Left ventricle myocardium inferior (tissue), 1 donor: ENCODE results near the gene C1QTNF5. TPM values are rescaled to one million over a fixed set of nuclear protein-coding genes. Genes with fewer than 3 reads are reported as not detected.

Experiments
- DNase-seq: peaks from one replicate; pipeline ENCODE4 v3.0.0-alpha.2; 2020
- H3K27ac ChIP-seq: fragments of 200-600 bp; replicated peaks from 2 replicates; pipeline ENCODE4 v1.8.0; 2021
- H3K27me3 ChIP-seq: fragments of 200-600 bp; 2 replicates; pipeline ENCODE4 v1.8.0; 2021; ENCODE audit warnings: low read depth
- H3K36me3 ChIP-seq: fragments of 200-600 bp; 2 replicates; pipeline ENCODE4 v1.8.0; 2021
- H3K4me1 ChIP-seq: fragments of 200-600 bp; 2 replicates; pipeline ENCODE4 v1.8.0; 2021
- H3K4me3 ChIP-seq: fragments of 200-600 bp; 2 replicates; pipeline ENCODE4 v1.8.0; 2021; ENCODE audit warnings: mild to moderate bottlenecking, moderate library complexity
- H3K9me3 ChIP-seq: fragments of 200-600 bp; replicated peaks from 2 replicates; pipeline ENCODE4 v1.8.0; 2021
- intact Hi-C: fragments of 100-400 bp; cut with micrococcal nuclease; formaldehyde crosslinking; loops from one replicate; pipeline ENCODE4 v1.11.0; 2022
- total RNA-seq: library from RNA; stranded (reverse); fragmentation: NEBNext Ultra II Directional; extraction: Animal tissue kit (Norgen Biotek cat#: 25700); gene quantifications from one replicate; pipeline ENCODE4 v1.2.1, GENCODE V29; 2021
- TF ChIP-seq, protein P1 (sequence below): fragments of 200-600 bp; IDR thresholded peaks from 2 replicates; pipeline ENCODE4 v1.8.0; 2021; ENCODE audit warnings: antibody characterized with exemption, mild to moderate bottlenecking, borderline replicate concordance
- donor health status: DM: no; HTN: yes; CAD: no; lungs with severe emphysema.

Gene C1QTNF5
- total RNA-seq, 1 donor from 2014 or later = 14.4 TPM

DNA sequence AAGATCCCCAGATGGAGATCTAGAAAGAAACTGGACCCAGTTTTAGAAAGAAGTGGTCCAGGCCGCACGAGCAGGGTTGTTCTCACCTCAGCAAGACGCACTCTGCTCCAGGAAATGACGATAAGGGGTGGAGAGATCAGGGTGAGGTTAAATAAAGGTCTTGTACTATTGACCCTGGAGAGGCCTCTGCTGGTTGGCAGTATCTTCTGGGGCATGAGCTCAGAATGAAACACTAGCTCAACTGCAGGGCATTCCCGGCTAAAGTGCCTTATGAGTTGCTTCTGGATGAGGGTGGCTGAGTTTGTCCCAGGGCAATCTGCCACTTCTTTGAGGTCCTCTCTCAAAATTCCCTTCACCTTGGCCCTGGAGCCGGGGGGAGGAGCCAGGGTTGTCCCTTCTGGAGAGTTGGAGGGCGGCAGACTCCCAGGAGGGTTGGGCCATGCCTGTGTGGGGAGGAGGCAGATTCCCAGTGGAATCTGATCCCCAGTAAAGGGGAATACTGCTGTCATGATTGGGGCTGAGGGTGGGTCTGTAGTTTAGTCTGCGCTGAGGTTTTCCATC, 29.9 kb upstream of the C1QTNF5 start:
- Histone ChIP-seq H3K27me3 (peaks cover 1% of the 10 kb centered on the region), H3K4me3 (peak overlapping the region; percentile 56), H3K9me3 (no peaks in the 10 kb centered on the region), H3K36me3 (no peaks in the 10 kb centered on the region), H3K4me1 (peaks cover 100% of the 10 kb centered on the region), H3K27ac (peak overlapping the region; percentile 95)
- DNase-seq = peak; percentile 68
- TF ChIP-seq, protein P1, sequence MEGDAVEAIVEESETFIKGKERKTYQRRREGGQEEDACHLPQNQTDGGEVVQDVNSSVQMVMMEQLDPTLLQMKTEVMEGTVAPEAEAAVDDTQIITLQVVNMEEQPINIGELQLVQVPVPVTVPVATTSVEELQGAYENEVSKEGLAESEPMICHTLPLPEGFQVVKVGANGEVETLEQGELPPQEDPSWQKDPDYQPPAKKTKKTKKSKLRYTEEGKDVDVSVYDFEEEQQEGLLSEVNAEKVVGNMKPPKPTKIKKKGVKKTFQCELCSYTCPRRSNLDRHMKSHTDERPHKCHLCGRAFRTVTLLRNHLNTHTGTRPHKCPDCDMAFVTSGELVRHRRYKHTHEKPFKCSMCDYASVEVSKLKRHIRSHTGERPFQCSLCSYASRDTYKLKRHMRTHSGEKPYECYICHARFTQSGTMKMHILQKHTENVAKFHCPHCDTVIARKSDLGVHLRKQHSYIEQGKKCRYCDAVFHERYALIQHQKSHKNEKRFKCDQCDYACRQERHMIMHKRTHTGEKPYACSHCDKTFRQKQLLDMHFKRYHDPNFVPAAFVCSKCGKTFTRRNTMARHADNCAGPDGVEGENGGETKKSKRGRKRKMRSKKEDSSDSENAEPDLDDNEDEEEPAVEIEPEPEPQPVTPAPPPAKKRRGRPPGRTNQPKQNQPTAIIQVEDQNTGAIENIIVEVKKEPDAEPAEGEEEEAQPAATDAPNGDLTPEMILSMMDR = no peak
- intact Hi-C loops = no loop called here

DNA sequence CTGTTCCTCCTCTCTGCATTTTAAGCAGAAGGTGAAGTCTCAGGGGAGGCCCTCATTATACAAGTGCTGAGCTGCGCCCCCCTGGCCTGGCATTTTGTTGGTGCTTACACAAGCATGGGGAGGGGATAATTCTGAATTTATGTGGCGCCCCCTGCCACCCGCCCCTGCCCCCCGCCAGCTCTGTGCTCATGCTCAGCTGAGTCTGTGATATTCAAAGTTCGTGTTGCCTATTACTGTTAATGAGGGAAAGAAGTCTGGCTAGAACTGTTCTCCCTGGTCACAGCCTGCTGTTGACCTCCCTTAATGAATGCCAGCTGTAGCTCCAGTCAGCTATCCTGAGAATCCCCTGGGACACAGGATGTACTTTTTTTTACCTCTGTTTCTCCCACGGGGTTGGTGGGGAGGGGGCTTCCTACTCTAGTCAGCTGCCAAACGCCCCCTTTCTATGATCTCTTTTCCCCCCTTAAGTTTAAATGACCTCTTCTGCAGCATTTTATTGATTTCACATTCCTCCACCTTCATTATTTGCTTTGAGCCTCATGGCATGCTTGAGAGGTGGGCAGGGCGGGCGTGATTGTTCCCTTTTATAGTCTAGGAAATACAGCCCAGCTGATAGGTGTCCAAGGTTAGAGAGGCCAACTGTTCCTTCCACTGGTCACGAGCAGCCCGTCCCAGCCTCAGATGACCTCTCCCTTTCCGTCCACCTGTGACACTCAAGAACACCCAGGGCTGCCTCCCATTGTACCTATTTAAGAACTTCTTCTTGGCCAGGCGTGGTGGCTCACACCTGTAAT, 28.6 kb upstream of the C1QTNF5 start:
- peak; percentile 44 for DNase-seq
- Histone ChIP-seq H3K4me3 (peak overlapping the region; percentile 56), H3K27me3 (peaks cover 12% of the 10 kb centered on the region), H3K4me1 (peaks cover 98% of the 10 kb centered on the region), H3K36me3 (no peaks in the 10 kb centered on the region), H3K9me3 (no peaks in the 10 kb centered on the region), H3K27ac (peak overlapping the region; percentile 95)
- intact Hi-C loops = no loop called here
- TF ChIP-seq, protein P1 = no peak

DNA sequence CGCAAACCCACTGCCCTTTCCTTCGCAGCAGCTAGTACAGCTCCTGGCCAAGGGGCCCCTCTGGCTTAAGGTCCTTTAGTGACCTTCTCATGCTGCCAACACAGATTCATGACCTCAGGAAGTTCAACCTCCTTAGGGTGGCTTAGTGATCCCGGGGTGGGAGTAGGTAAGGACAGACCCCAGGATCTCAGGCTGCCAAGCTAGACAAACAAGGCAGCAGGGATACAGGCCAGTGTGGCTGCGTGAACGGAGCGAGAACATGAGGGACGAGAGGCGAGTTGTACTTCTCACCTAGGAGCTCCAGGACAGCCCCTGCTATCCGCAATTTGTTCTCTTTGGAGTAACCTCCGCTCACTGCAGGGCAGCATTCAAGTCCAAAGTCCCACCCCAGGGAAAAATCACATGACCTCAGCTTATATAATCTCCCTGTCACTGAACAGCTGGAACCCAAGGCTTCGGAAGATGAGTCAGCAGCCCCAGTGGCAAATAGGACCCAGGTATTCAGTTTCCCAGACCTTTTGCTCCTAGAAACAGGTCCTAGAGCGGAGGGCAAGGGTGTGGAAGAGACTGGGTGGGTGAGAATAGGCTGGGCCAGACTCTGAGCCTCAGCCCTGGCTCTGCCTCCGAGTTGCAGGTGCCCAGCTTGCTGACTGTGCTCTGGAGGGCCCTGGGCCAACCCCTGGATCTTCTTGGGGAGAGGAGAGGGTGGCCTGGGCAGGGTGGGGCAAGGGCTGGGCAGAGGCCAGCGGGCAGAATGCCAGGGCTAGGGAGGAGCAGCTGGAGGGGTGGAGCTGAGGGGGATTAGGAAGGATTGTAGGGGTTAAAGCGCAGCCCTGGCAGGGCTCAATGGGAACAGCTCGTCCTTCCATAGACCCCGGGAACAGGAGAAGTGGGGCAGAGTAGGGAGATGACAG, 27.7 kb upstream of the C1QTNF5 start:
- H3K4me1 ChIP-seq = peaks cover 97% of the 10 kb centered on the region
- TF ChIP-seq, protein P1 = no peak

DNA sequence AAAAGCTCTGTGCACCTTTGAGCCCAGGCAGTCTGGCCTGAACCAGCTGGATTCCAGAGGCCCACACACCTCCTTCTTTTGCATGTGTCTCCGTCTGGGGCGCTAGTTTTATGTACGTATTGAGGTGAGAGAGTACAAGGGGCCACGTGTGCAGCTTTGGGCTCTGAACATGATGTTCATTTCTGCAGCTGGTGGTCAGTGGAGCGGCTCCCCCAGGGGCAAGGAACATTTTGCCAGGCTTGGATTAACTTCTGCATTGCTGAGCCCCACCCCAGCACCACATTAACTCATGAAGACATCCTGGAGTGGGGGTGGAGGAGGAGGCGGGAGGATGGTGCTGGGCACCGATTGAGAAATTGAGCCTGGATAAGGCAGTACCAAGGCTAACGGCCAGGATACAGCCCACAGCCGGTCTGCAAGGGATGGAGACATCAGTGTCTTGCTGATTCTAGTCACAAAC, 27.0 kb upstream of the C1QTNF5 start:
- no peaks in the 10 kb centered on the region for H3K36me3 ChIP-seq
- DNase-seq = no peak
- TF ChIP-seq, protein P1 = no peak
- peak overlapping the region; percentile 56 for H3K4me3 ChIP-seq
- intact Hi-C loops = no loop called here
- H3K9me3 ChIP-seq = no peaks in the 10 kb centered on the region
- H3K27me3 ChIP-seq = peaks cover 23% of the 10 kb centered on the region
- peak overlapping the region; percentile 95 for H3K27ac ChIP-seq
- H3K4me1 ChIP-seq = peaks cover 97% of the 10 kb centered on the region

More for the DNA sequence above, 27.7 kb upstream of the C1QTNF5 start:
- Histone ChIP-seq H3K4me3 (peak overlapping the region; percentile 56), H3K27me3 (peaks cover 20% of the 10 kb centered on the region), H3K36me3 (no peaks in the 10 kb centered on the region), H3K9me3 (no peaks in the 10 kb centered on the region), H3K27ac (peak overlapping the region; percentile 95)
- DNase-seq = peak; percentile 81
- intact Hi-C loops = no loop called here
